NCI-H2081 treated with DMSO at 0.1 percent for 48 hours (cell line): ENCODE measurements around the gene S100A10.

Source experiments
- DNase-seq: peaks from one replicate; lab custom pipeline; 2025; lab: John Stamatoyannopoulos, UW

Gene S100A10

GRCh38 chr1:151988405-151988923 lies 5.2 kb downstream of the S100A10 start:
- no peak for DNase-seq

DNA sequence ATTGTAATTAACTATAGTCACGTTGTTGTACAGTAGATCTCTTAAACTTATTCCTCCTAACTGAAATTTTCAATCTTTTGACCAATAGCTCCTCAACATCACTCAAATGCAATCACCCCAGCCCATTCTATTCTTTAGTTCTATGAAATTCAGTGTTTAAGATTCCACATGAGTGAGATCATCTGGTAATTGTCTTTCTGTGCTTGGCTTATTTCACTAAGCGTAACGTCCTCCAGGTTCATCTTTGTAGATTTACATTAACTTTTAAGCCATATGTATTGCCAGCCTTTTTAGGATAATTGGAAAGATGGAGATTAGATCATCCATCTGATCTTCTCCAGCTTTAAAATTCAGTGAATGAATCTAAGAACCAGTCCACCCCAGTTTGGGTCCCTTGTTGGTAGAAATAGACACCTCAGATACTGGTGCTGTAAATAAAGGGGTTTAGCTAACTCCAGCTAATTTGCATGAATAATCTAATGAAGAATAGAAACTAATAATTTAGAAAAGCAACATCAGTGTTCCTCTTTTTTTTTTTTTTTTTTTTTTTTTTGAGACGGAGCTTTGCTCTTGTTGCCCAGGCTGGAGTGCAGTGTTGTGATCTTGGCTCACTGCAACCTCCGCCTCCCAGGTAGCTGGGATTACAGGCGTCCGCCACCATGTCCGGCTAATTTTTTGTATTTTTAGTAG lies 7.0 kb downstream of the S100A10 start:
- DNase-seq, result no peak

- no peak for DNase-seq
Observed at GRCh38 chr1:151985768-151986167, 7.9 kb downstream of the S100A10 start.

DNA sequence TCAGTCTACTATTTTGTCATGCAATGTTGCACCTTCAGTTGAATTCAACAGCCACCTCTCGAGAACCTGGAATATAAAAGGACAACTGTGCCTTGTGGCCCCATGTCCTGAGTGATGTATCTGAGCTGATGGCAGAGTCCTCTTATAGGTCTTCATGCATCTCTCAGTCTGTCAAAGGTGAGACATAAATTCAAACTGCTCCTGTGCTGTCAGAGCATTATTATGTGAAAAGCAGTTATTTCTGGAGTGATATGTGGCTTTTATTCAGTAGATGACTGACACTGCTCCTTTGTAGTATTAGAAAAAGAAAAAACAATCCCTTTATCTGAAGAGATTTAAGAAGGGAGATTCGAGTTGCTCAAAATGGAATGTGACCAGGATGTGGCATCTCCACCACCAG lies 8.4 kb downstream of the S100A10 start:
- DNase-seq, result no peak

GRCh38 chr1:151984313-151984956 lies 9.2 kb downstream of the S100A10 start:
- no peak for DNase-seq

DNA sequence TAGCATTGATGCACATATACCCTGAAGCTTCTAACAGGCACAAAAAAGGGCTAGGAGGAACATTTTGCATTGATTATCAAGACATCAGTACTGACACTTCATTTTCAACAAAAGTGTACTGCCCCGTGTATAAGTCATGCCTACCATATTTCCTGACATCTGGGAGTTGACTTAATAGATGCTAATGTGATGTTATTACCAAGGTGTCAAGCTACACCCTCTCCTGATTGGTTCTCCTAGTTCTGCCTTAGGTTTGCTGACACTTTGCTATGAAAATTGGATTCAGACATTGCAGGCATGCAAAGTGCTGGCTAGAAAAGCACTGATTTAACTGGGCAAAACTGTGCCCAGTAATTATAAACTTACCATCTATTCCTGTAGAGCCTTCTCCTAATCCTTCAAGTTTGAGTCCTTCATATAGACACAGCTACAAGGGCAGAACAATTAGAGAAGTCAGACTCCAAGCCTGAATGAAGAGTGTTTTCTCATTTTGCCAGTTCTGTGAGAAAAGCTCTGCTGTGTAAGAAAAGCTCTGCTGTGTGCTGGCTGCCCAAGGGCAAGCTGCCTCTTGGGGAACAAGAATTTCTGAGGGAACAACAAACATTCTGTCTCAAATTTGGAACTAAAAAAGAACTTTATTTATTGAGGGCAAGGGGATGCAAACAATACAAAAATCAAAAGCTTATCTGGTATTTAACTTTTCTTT lies 11.2 kb downstream of the S100A10 start:
- no peak for DNase-seq

DNA sequence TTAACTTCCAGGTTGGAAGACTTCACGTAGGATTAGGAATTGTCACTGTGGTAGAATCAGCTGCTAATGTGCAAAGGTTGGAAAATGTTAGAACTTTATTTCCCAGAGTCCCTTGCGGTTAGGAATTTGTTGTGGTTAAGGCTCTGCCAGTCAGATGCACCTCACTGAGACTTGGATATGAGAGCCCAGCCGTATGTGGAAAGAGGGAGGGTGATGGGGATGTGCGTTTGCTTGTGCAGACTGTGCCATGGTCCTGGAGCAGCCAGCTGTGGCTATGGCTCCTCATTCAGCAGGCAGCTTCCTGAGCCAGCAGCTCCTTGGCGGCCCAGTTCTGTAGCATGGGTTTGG lies 12.5 kb downstream of the S100A10 start:
- DNase-seq, result no peak

- no peak for DNase-seq
Observed at GRCh38 chr1:151980287-151981177, 13.1 kb downstream of the S100A10 start.

- DNase-seq, result no peak
Observed at GRCh38 chr1:151978922-151979321, 14.7 kb downstream of the S100A10 start.

- no peak for DNase-seq
Observed at GRCh38 chr1:151977662-151978230, 15.9 kb downstream of the S100A10 start.

DNA sequence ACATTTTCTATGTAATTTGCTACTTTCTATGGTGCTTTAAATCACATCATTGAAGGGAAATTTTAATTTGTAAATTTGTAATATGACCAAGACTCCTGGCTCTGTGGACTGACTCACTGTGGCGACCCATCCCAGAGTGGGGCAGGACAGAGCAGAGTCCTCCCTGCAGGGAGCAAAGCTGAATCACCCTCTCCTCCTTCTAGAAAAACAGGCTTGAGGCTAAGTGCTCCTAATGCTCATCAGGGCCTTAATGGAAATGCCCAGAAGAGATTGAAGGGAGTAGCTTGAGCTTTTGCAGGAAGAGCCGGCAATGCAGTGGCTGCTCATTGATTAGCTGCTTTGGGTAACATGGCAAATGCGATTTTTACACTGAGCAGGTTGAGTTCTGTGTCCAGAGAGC lies 16.8 kb downstream of the S100A10 start:
- no peak for DNase-seq

DNA sequence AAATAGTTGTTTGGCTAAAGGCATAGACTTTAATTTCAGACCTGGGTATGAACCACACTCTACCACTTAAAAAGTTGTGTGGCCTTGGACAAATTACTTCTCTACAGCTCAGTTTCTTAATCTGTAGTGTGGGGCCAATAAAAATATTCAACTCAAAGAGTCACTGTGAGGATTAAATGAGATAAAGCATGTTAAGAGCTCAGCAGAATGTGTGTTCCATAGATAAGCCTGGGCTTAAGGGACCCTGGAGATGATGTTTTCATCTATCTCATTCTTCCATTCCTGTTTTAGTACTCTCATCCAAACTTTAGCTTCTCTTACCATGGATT lies 17.7 kb downstream of the S100A10 start:
- DNase-seq, result no peak

DNA sequence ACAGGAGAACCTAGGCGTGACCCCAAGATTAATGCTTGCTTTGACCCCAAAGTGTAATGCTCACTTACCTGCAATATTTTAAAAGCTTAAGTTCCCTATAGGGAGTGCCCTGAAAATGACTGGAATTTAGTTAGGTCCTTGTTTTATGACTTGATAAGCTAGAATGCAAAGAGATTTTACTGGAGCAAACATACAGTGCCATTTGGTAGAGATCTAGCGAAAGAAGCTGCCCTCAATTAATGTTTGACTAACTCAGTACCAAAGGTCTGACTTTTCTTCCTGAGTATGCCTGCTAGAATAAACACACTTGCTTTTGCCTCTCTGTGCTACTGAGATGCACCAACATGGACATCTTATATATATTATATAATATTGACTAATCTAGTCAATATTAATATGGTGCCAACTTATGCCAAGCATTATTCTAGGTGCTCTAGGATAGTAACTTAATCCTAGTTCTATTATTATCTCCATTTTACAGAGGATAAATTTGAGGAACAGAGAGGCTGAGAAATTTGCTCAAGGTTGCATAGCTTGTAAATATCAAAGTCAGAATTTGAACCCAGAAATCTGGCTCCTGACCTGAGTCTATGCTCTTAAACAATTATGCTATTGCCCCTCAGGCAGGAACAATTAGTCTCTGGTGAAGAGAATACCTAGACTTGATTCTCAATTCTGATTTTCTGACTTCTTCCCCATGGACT lies 18.2 kb downstream of the S100A10 start:
- no peak for DNase-seq

DNA sequence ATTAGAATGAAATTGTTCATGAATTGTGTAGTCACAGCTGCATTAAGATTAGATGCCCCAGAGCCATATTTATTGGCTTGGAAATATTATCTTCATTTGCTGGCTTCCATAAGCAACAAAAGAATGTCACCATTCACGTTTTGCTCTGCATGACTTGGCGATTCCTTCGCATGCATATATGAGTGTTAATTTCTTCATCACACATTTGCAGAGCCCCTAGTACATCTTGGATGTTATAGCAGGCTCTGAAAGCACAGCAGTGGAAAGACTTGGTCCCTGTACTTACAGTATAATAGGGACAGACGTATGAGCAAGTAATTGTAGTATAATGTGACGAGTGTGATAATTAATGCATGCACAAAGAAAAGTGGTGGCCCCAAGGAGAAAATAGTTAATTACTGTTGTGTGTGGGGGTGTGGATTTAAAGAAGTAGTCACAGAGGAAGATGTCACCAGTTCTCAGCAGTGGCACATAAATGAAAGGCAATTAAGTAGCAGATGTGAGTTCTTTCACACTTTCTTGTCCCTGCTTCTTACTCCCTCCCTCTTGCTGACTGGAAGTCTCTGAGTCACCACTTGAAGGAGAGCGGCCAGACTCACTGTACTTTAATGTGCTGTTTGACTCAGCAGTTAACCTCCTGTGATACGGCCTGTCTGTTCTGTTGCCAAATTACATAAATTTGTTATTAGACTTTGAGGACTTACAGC lies 21.0 kb downstream of the S100A10 start:
- DNase-seq, result no peak

DNA sequence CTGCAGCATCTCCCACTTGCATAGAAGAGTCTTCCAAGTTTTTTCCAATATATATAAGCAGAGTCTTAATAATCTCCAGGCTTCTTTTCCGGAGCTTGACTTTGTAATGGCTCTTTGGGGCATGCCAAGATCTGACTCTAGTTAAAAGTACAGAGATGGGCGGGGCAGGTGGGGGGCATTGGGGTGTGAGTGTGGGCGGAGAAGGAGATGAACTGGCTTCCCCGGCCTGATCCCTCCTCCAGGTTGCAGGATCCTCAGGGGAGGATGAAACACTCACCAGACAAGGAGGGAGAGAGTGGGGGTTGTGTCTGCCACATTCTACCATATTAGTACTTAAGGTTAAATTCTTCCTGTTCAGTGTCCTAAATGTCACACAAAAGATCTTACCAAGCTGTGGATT lies 23.0 kb downstream of the S100A10 start:
- no peak for DNase-seq

- no peak for DNase-seq
Observed at GRCh38 chr1:151970128-151970527, 23.5 kb downstream of the S100A10 start.

GRCh38 chr1:151968791-151969399 lies 24.8 kb downstream of the S100A10 start:
- DNase-seq, result no peak

DNA sequence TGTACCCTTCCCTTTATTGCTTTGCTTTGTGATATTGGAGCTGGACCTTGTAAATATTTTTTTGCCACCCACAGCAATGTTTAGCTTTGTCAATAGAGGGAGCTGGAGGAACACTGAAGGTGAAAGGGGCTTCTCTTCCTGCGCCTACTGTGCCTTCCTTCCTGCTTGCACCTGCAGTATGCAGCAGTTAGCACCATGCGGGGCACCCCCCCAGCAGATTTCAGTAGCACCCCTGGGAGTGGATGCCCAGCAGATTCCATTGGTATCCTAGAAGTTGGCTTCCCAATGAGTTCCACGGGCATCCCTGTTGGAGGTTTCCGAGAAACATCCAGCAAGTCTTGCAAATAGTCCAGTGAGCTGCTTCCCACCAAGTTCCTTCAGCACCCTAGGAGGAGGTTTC lies 25.6 kb downstream of the S100A10 start:
- no peak for DNase-seq

- DNase-seq, result no peak
Observed at GRCh38 chr1:151967091-151967490, 26.6 kb downstream of the S100A10 start.

DNA sequence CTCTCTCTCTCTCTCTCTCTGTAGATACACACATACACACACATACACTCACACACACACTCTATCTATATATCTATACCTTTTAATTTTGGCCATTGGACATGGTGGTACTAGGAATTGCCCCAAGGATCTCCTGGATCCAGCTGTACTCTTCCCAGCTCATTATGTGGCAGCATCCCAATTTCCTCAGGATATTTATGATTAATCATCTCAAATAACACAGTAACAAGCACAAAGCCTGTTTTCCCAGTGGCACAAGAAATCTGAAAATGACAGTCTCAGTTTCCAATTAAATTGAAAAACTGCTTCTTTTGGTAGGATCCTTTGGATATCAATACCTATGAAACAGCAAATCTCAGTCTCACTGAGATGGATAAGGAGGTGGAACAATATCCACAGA lies 27.6 kb downstream of the S100A10 start:
- no peak for DNase-seq
